Measurements from ENCODE around the gene WTAP.
"Not testable (repeated sequence)": the region's sequence is repeated elsewhere in the genome, so short reads cannot be mapped to it uniquely, and the experiment has no call there.

WTAP gene

GRCh38 chr6:159762681-159763293 is 35.5 kb downstream of the WTAP start:
- DNase-seq, result peak; percentile 50

- DNase-seq, result no peak
These were observed 39.6 kb downstream of the WTAP start for GRCh38 chr6:159766906-159767305.

- DNase-seq, result no peak
These were observed 42.2 kb downstream of the WTAP start for GRCh38 chr6:159769470-159769869.

- no peak for DNase-seq
These were observed 44.9 kb downstream of the WTAP start for GRCh38 chr6:159772196-159772595.

GRCh38 chr6:159777240-159777904 is 50.1 kb downstream of the WTAP start:
- no peak for DNase-seq

GRCh38 chr6:159778131-159778530 is 50.8 kb downstream of the WTAP start:
- no peak for DNase-seq

GRCh38 chr6:159778542-159779103 is 51.3 kb downstream of the WTAP start:
- no peak for DNase-seq

GRCh38 chr6:159788276-159788675 is 61.0 kb downstream of the WTAP start:
- no peak for DNase-seq

GRCh38 chr6:159788753-159789376 is 61.6 kb downstream of the WTAP start:
- DNase-seq, result no peak

GRCh38 chr6:159789377-159790148 is 62.3 kb downstream of the WTAP start, which contains the start of gene TCP1:
TCP1 (minus strand) TSS chr6:159789602; CDS start chr6:159789468, 134 bp downstream.
- DNase-seq, result peak; percentile 99

GRCh38 chr6:159790149-159790955 is 63.0 kb downstream of the WTAP start, which contains the start of gene MRPL18:
MRPL18 (plus strand) TSS chr6:159790467; CDS start chr6:159790588, 121 bp downstream.
- DNase-seq, result peak; percentile 90

GRCh38 chr6:159790956-159791598 is 63.8 kb downstream of the WTAP start:
- no peak for DNase-seq

GRCh38 chr6:159794976-159795375 is 67.7 kb downstream of the WTAP start:
- DNase-seq, result not testable (repeated sequence)

GRCh38 chr6:159797554-159797953 is 70.2 kb downstream of the WTAP start:
- no peak for DNase-seq

GRCh38 chr6:159800141-159800865 is 73.0 kb downstream of the WTAP start, which contains the start of gene PNLDC1:
PNLDC1 (plus strand) TSS chr6:159800276; CDS start chr6:159800308, 32 bp downstream.
- no peak for DNase-seq

- DNase-seq, result no peak
These were observed 74.6 kb downstream of the WTAP start for GRCh38 chr6:159801935-159802334.

GRCh38 chr6:159804504-159804903 is 77.2 kb downstream of the WTAP start:
- no peak for DNase-seq

GRCh38 chr6:159805440-159806020 is 78.2 kb downstream of the WTAP start:
- DNase-seq, result no peak

All from CD4-positive, alpha-beta T cell treated with Interferon gamma for 1 hour (primary cell).